ENCODE data around the gene DLEC1. TPM values are rescaled to one million over a fixed set of nuclear protein-coding genes. Genes with fewer than 3 reads are reported as not detected.
A peak's percentile ranks its signal among the peaks of the same experiment; 100 is the strongest.

DLEC1 gene
- total and polyA plus RNA-seq, 9 of the 15 experiments (the other 6 are each of a cell fraction or from before 2014, with no cell fraction given), result 0.07 to 0.08 TPM; not detected in 7

GRCh38 chr3:37993820-37994638 is 45.0 kb upstream of the DLEC1 start (continued):
- peak; percentile 83; the same call in 1 of the 2 replicates for TF ChIP-seq RERE (CRISPR knock-in tag; IDR thresholded peaks at IDR 0.05; ENCODE audit: borderline replicate concordance)
- no peak for TF ChIP-seq HMBOX1 (IDR thresholded peaks at IDR 0.05)
- TF ChIP-seq ZNF79 (CRISPR knock-in tag; IDR thresholded peaks at IDR 0.05; ENCODE audit: low read depth), result 0 out of 2 replicates have a peak, but pooled peaks have one; percentile 36
- TF ChIP-seq WHSC1 (IDR thresholded peaks at IDR 0.05; ENCODE audit: low read length), result no peak
- TF ChIP-seq ZNF134 (CRISPR knock-in tag; conservative IDR thresholded peaks at IDR 0.05), result no peak; the same call in none of the 2 replicates
- TF ChIP-seq CHD2 (IDR thresholded peaks at IDR 0.05; ENCODE audit: low read depth, low read length), result no peak
- peak; percentile 38; the same call in 1 of the 2 replicates for TF ChIP-seq ZNF239 (CRISPR knock-in tag; IDR thresholded peaks at IDR 0.05)
- TF ChIP-seq NCOR1 (IDR thresholded peaks at IDR 0.05), result no peak
- no peak for TF ChIP-seq NFE2L1 (tag; IDR thresholded peaks at IDR 0.05; ENCODE audit: borderline replicate concordance, low read depth)
- TF ChIP-seq ERF (CRISPR knock-in tag; IDR thresholded peaks at IDR 0.05), result peak; percentile 81
- no peak for TF ChIP-seq SRSF7 (optimal IDR thresholded peaks at IDR 0.05; ENCODE audit: low read depth, low read length)
- no peak for TF ChIP-seq ZNF184 (CRISPR knock-in tag; IDR thresholded peaks at IDR 0.05)
- TF ChIP-seq PHF21A (IDR thresholded peaks at IDR 0.05; ENCODE audit: borderline replicate concordance, low read depth), result peak; percentile 82
- TF ChIP-seq FOXM1 (IDR thresholded peaks at IDR 0.05; ENCODE audit: low read depth), result no peak
- TF ChIP-seq FOXM1 (CRISPR knock-in tag; IDR thresholded peaks at IDR 0.05; ENCODE audit: low read depth), result no peak
- peak; percentile 92; the same call in 1 of the 2 replicates for TF ChIP-seq HLTF (IDR thresholded peaks at IDR 0.05)
- TF ChIP-seq PURB (CRISPR knock-in tag; IDR thresholded peaks at IDR 0.05; ENCODE audit: low read depth), result no peak
- no peak; the same call in 1 of the 2 replicates for TF ChIP-seq ELK3 (CRISPR knock-in tag; IDR thresholded peaks at IDR 0.05)
- no peak; the same call in 1 of the 2 replicates for TF ChIP-seq ZNF311 (CRISPR knock-in tag; IDR thresholded peaks at IDR 0.05)
- no peak for TF ChIP-seq FUS (optimal IDR thresholded peaks at IDR 0.05; ENCODE audit: low read depth, low read length)
- TF ChIP-seq ZNF668 (CRISPR knock-in tag; IDR thresholded peaks at IDR 0.05), result peak; percentile 26; the same call in 1 of the 2 replicates
- TF ChIP-seq YBX1 (IDR thresholded peaks at IDR 0.05), result no peak
- TF ChIP-seq TRIM28 (IDR thresholded peaks at IDR 0.05), result peak; percentile 85; the same call in 1 of the 2 replicates
- TF ChIP-seq HDAC1 (IDR thresholded peaks at IDR 0.05), result peak; percentile 70 to 96; a peak in 3 of 4 replicates
